Measurements from ENCODE around the gene XRCC6. TPM values are rescaled to one million over a fixed set of nuclear protein-coding genes. Genes with fewer than 3 reads are reported as not detected.

Gene XRCC6
- total RNA-seq, 1 donor from 2014 or later: 546 TPM

DNA sequence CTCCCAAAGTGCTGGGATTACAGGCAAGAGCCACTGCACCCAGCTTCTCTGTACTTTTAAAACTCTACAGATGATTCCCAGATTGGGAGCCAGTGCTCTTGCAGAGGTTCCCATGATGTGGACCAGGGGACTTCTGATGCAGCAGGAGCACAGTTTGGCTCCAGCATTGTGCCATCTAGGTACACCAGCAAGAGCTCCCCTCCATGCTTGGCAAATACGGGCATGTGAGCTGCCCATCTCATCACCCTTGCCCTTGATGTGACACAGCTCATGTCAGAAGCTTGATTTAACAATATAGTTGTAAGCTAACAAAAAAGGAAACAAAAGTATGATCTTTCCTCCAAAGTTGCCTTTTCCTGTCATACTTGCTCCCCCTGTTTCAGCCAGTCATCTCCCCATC, 38.8 kb downstream of the XRCC6 start:
- H3K27ac ChIP-seq: no peak overlapping the region
- H3K9ac ChIP-seq: no peak overlapping the region
- H3K27ac Mint-ChIP-seq: no peak overlapping the region
- no peaks in the 10 kb centered on the region for H3K79me2 ChIP-seq (ENCODE audit: low read depth)
- H3K36me3 ChIP-seq: peaks cover 25% of the 10 kb centered on the region
- H4K20me1 ChIP-seq (ENCODE audit: low read depth): no peaks in the 10 kb centered on the region
- no peak overlapping the region for H3K4me3 Mint-ChIP-seq
- no peaks in the 10 kb centered on the region for H3K4me1 Mint-ChIP-seq
- H3K9me3 Mint-ChIP-seq: no peaks in the 10 kb centered on the region
- no peaks in the 10 kb centered on the region for H3K4me1 ChIP-seq
- H3K27me3 ChIP-seq: no peaks in the 10 kb centered on the region
- no peak overlapping the region for H3K4me2 ChIP-seq
- H3K9me3 ChIP-seq (ENCODE audit: low read depth): no peaks in the 10 kb centered on the region
- no peak overlapping the region for H3K4me3 ChIP-seq
- H3K36me3 Mint-ChIP-seq: peaks cover 29% of the 10 kb centered on the region
- DNase-seq (ENCODE audit: low spot score): no peak
- TF ChIP-seq, protein P1, sequence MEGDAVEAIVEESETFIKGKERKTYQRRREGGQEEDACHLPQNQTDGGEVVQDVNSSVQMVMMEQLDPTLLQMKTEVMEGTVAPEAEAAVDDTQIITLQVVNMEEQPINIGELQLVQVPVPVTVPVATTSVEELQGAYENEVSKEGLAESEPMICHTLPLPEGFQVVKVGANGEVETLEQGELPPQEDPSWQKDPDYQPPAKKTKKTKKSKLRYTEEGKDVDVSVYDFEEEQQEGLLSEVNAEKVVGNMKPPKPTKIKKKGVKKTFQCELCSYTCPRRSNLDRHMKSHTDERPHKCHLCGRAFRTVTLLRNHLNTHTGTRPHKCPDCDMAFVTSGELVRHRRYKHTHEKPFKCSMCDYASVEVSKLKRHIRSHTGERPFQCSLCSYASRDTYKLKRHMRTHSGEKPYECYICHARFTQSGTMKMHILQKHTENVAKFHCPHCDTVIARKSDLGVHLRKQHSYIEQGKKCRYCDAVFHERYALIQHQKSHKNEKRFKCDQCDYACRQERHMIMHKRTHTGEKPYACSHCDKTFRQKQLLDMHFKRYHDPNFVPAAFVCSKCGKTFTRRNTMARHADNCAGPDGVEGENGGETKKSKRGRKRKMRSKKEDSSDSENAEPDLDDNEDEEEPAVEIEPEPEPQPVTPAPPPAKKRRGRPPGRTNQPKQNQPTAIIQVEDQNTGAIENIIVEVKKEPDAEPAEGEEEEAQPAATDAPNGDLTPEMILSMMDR (IDR thresholded peaks at IDR 0.05): no peak
- TF ChIP-seq EZH2 (IDR thresholded peaks at IDR 0.05): no peak
- peaks cover 2% of the 10 kb centered on the region for H3K27me3 Mint-ChIP-seq (ENCODE audit: insufficient read depth, low read depth)
- peaks cover 56% of the 10 kb centered on the region for H3F3A ChIP-seq (ENCODE audit: low read depth)
- no peak overlapping the region for H2AFZ ChIP-seq (replicated peaks)

DNA sequence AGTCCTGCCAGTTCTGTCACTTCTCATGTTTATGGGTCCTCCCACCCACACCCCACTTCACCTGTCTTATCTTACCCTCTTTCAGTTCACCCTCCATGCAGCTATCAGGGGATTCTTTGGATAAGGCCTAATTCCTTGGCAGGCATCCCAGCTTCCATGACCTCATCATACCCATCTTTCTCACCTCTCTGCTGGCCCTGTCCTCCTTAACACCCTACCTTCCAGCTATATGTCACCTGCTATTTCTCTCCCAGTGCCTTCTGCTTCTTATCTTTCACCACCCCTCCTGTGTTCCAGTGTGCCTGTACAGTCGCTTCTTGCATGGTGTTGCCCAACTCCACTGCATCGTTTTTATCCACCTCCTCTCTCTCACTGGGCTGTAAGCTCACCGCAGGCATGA, 39.3 kb downstream of the XRCC6 start:
- H3K9ac ChIP-seq: no peak overlapping the region
- DNase-seq (ENCODE audit: low spot score): no peak
- Mint-ChIP-seq H3K4me3 (no peak overlapping the region), H3K36me3 (peaks cover 29% of the 10 kb centered on the region), H3K27me3 (ENCODE audit: insufficient read depth, low read depth) (peaks cover 2% of the 10 kb centered on the region), H3K27ac (no peak overlapping the region), H3K4me1 (no peaks in the 10 kb centered on the region), H3K9me3 (no peaks in the 10 kb centered on the region)
- no peaks in the 10 kb centered on the region for H3K9me3 ChIP-seq (ENCODE audit: low read depth)
- no peaks in the 10 kb centered on the region for H4K20me1 ChIP-seq (ENCODE audit: low read depth)
- no peak overlapping the region for H3K4me2 ChIP-seq
- no peak overlapping the region for H3K27ac ChIP-seq
- peaks cover 61% of the 10 kb centered on the region for H3F3A ChIP-seq (ENCODE audit: low read depth)
- no peaks in the 10 kb centered on the region for H3K79me2 ChIP-seq (ENCODE audit: low read depth)
- H3K4me1 ChIP-seq: no peaks in the 10 kb centered on the region
- TF ChIP-seq EZH2 (IDR thresholded peaks at IDR 0.05): no peak
- TF ChIP-seq, protein P1 (IDR thresholded peaks at IDR 0.05): no peak
- no peak for TF ChIP-seq EZH2phosphoT487 (IDR thresholded peaks at IDR 0.05)
- H3K36me3 ChIP-seq: peaks cover 23% of the 10 kb centered on the region
- no peak overlapping the region for H3K4me3 ChIP-seq
- H2AFZ ChIP-seq (replicated peaks): no peak overlapping the region
- H3K27me3 ChIP-seq: no peaks in the 10 kb centered on the region

DNA sequence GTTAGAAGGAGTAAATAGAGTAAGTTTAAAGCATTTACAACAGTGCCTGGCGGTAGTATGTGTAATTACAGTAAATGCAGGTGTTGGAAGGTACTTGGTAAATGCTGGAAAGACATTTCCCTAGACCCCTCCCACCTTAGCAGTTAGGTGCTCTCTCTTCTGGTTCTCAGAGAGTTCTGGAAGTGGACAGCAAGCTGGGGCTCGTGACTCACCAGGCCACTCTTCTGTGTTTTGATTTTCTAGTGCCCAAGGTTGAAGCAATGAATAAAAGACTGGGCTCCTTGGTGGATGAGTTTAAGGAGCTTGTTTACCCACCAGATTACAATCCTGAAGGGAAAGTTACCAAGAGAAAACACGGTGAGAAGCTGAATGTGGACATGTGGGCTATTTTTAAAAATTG, 40.0 kb downstream of the XRCC6 start:
- H3K36me3 Mint-ChIP-seq: peaks cover 29% of the 10 kb centered on the region
- H3K9ac ChIP-seq: no peak overlapping the region
- no peaks in the 10 kb centered on the region for H3K9me3 ChIP-seq (ENCODE audit: low read depth)
- H3K36me3 ChIP-seq: peaks cover 23% of the 10 kb centered on the region
- no peaks in the 10 kb centered on the region for H3K27me3 ChIP-seq
- peaks cover 2% of the 10 kb centered on the region for H3K27me3 Mint-ChIP-seq (ENCODE audit: insufficient read depth, low read depth)
- H3F3A ChIP-seq (ENCODE audit: low read depth): peaks cover 63% of the 10 kb centered on the region
- H3K4me2 ChIP-seq: no peak overlapping the region
- H2AFZ ChIP-seq (replicated peaks): no peak overlapping the region
- no peak for DNase-seq (ENCODE audit: low spot score)
- H3K79me2 ChIP-seq (ENCODE audit: low read depth): no peaks in the 10 kb centered on the region
- no peak overlapping the region for H3K27ac Mint-ChIP-seq
- H3K4me3 ChIP-seq: no peak overlapping the region
- no peaks in the 10 kb centered on the region for H3K4me1 ChIP-seq
- H3K4me3 Mint-ChIP-seq: no peak overlapping the region
- TF ChIP-seq, protein P1 (IDR thresholded peaks at IDR 0.05): no peak
- TF ChIP-seq EZH2 (IDR thresholded peaks at IDR 0.05): no peak
- TF ChIP-seq EZH2phosphoT487 (IDR thresholded peaks at IDR 0.05): no peak
- H4K20me1 ChIP-seq (ENCODE audit: low read depth): no peaks in the 10 kb centered on the region
- no peaks in the 10 kb centered on the region for H3K4me1 Mint-ChIP-seq
- no peak overlapping the region for H3K27ac ChIP-seq
- H3K9me3 Mint-ChIP-seq: no peaks in the 10 kb centered on the region
